Hepatocyte (in vitro differentiated cells): ENCODE measurements around the gene CEP112.

ENCODE experiments used
- CTCF ChIP-seq: fragments of 200-600 bp; sonication (generic); IDR thresholded peaks from 2 replicates; pipeline ENCODE4 v1.5.1; 2016; ENCODE audit warnings: antibody characterized with exemption, mild to moderate bottlenecking; ENCODE audit not compliant: poor library complexity
- EZH2 ChIP-seq: fragments of 200-600 bp; sonication (generic); IDR thresholded peaks from 2 replicates; pipeline ENCODE4 v1.6.1; 2016; ENCODE audit warnings: antibody characterized with exemption, mild to moderate bottlenecking, borderline replicate concordance
- EZH2phosphoT487 ChIP-seq: fragments of 200-600 bp; sonication (generic); IDR thresholded peaks from one replicate; pipeline ENCODE4 v1.6.1; 2018; ENCODE audit warnings: antibody characterized with exemption, mild to moderate bottlenecking, low read depth, moderate library complexity; ENCODE audit not compliant: unreplicated experiment, severe bottlenecking

GRCh38 chr17:65618516-65618915, 573.4 kb downstream of the CEP112 start:
- TF ChIP-seq CTCF (no peak), EZH2 (no peak), EZH2phosphoT487 (no peak)
